Erythroblast (primary cell): Measurements from ENCODE around the gene FITM1.

Source experiments
- GATA1 ChIP-seq: IDR thresholded peaks from 2 replicates; pipeline ENCODE4 v1.6.1; 2011; ENCODE audit warnings: low read depth, mild to moderate bottlenecking, control low read depth, low read length, moderate library complexity
- POLR2A ChIP-seq: IDR thresholded peaks from 2 replicates; pipeline ENCODE4 v1.6.1; 2011; ENCODE audit warnings: mild to moderate bottlenecking, low read length

DNA sequence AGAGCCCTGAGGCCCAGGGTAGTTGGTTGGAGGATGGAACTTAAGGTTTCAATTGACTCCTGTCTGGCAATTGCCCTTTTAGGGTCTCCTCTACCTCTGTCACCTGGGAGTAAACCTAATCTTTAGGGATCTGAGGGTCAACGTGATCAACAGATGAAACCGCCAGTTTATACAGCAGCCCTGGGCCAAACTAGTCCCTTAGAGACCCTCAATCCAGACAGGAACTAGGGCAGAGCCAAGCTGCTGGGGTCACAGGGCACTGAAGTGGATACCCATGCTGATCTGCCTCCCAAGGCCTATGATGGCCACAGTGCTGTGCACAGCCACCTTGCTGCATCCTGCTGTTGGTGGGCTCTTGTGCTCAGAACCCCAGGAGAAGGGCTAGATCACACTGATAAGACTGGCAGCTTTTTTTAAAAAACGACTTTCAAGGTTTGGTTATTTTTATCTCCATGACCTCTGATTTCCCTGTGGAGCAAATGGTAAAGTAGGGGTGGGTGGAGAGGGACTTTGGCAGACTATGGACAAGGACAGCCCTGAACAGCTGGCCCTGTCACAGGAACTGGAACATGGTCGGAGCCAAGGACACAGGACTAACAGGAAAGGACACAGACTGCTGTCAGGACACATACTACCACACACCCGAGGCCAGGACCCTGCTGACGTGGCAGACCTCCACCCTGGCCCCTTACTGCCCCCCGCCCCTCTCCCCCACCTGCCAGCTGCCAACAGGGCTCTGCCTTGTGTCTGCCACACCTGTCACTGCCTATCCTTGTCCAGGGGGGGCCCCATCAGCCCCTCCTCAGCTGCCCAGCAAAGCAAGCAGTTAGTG, 474 bp downstream of the FITM1 start:
- no peak for TF ChIP-seq POLR2A
- TF ChIP-seq GATA1 = no peak
